Prostate gland (tissue), 2 donors: ENCODE results near the gene PARP14. TPM values are rescaled to one million over a fixed set of nuclear protein-coding genes. Genes with fewer than 3 reads are reported as not detected.
"Not testable (repeated sequence)": the region's sequence is repeated elsewhere in the genome, so short reads cannot be mapped to it uniquely, and the experiment has no call there.

ENCODE experiments used
- DNase-seq: peaks from one replicate; pipeline ENCODE4 v3.0.0-alpha.2; 2019; ENCODE audit warnings: low spot score
- H3K27ac ChIP-seq, 2 donors: fragments of 200-600 bp; sonication (generic); 2 replicates each; pipeline ENCODE4 v1.5.1; 2017 to 2019
- H3K27me3 ChIP-seq: fragments of 200-600 bp; sonication (generic); replicated peaks from 2 replicates; pipeline ENCODE4 v1.5.1; 2019; ENCODE audit not compliant: insufficient read depth
- H3K36me3 ChIP-seq, 2 donors: fragments of 200-600 bp; sonication (generic); 1 replicate in 1 of 2; 2 replicates in 1 of 2; pipeline versions ENCODE4 v1.5.1 to v1.8.1; 2017 to 2019
- H3K4me1 ChIP-seq: fragments of 200-600 bp; sonication (generic); replicated peaks from 2 replicates; pipeline ENCODE4 v1.5.1; 2019
- H3K4me3 ChIP-seq, 2 donors: fragments of 200-600 bp; sonication (generic); 2 replicates each; pipeline ENCODE4 v1.5.1; 2017 to 2019
- H3K9me3 ChIP-seq: fragments of 200-600 bp; sonication (generic); 2 replicates; pipeline ENCODE4 v1.5.1; 2017
- POLR2A ChIP-seq: fragments of 450-650 bp; IDR thresholded peaks from one replicate; pipeline ENCODE4 v1.6.1; 2016; ENCODE audit warnings: antibody characterized with exemption, mild to moderate bottlenecking
- POLR2AphosphoS5 ChIP-seq: sonication (generic); formaldehyde crosslinking; IDR thresholded peaks from one replicate; pipeline ENCODE4 v1.6.1; 2017; ENCODE audit warnings: antibody characterized with exemption
- WGBS: methylation state at CpG from one replicate; pipeline ENCODE4 v1.1.5; 2018; 5-methylcytosine and 5-hydroxymethylcytosine counted together
- intact Hi-C: fragments of 100-400 bp; cut with DNase I; formaldehyde crosslinking; loops from one replicate; pipeline ENCODE4 v1.14.2; 2022
- total RNA-seq, 2 donors: library from RNA; depleted of rRNA; stranded (reverse); fragments of >200 nt; gene quantifications; one replicate each; pipeline ENCODE4 v1.1.0, GENCODE V29; 2016
- TF ChIP-seq, protein P1 (sequence below), 4 experiments: fragments of 200-600 bp in 2 of 4; fragments of 450-650 bp in 2 of 4; sonication (generic) in 2 of 4; IDR thresholded peaks; 1 replicate in 3 of 4; 2 replicates in 1 of 4; pipeline ENCODE4 v1.5.1; 2016 to 2019; ENCODE audit warnings: antibody characterized with exemption in 4 of 4, mild to moderate bottlenecking in 2 of 4, moderate library complexity in 2 of 4

Gene PARP14
- total RNA-seq, 2 donors from 2014 or later = 28.1 to 43.3 TPM

GRCh38 chr3:122681974-122682409, 1.4 kb downstream of the PARP14 start:
- Histone ChIP-seq H3K9me3 (no peaks in the 10 kb centered on the region), H3K36me3 (peaks cover 0 to 1% of the 10 kb centered on the region in 2 donors), H3K27me3 (no peaks in the 10 kb centered on the region), H3K4me1 (no peaks in the 10 kb centered on the region), H3K27ac (peak overlapping the region; percentile 96), H3K4me3 (peak overlapping the region; percentile 73 to 83)
- DNase-seq = no peak
- 75% methylated on average over 3 of the region's 3 CpGs for WGBS
- TF ChIP-seq, protein P1, sequence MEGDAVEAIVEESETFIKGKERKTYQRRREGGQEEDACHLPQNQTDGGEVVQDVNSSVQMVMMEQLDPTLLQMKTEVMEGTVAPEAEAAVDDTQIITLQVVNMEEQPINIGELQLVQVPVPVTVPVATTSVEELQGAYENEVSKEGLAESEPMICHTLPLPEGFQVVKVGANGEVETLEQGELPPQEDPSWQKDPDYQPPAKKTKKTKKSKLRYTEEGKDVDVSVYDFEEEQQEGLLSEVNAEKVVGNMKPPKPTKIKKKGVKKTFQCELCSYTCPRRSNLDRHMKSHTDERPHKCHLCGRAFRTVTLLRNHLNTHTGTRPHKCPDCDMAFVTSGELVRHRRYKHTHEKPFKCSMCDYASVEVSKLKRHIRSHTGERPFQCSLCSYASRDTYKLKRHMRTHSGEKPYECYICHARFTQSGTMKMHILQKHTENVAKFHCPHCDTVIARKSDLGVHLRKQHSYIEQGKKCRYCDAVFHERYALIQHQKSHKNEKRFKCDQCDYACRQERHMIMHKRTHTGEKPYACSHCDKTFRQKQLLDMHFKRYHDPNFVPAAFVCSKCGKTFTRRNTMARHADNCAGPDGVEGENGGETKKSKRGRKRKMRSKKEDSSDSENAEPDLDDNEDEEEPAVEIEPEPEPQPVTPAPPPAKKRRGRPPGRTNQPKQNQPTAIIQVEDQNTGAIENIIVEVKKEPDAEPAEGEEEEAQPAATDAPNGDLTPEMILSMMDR (IDR thresholded peaks at IDR 0.05) = no peak
- TF ChIP-seq POLR2A (no peak), POLR2AphosphoS5 (no peak)
- intact Hi-C loops = no loop called here

- H3K4me3 ChIP-seq, H3K4me1 ChIP-seq, H3K9me3 ChIP-seq, intact Hi-C loops, H3K27me3 ChIP-seq, DNase-seq, H3K27ac ChIP-seq, H3K36me3 ChIP-seq: not testable (repeated sequence)
- 90% methylated on average over 11 of the region's 11 CpGs for WGBS
Observed at GRCh38 chr3:122682778-122683411, 2.3 kb downstream of the PARP14 start.

- DNase-seq = no peak
- TF ChIP-seq POLR2A = no peak
- TF ChIP-seq POLR2AphosphoS5 = no peak
- TF ChIP-seq, protein P1 (IDR thresholded peaks at IDR 0.05) = no peak
- Histone ChIP-seq H3K27ac (no peak overlapping the region), H3K4me3 (no peak overlapping the region), H3K27me3 (no peaks in the 10 kb centered on the region), H3K36me3 (peaks cover 0 to 3% of the 10 kb centered on the region in 2 donors), H3K9me3 (no peaks in the 10 kb centered on the region), H3K4me1 (no peaks in the 10 kb centered on the region)
- 90% methylated on average over 2 of the region's 2 CpGs for WGBS
- intact Hi-C loops = no loop called here
Observed at GRCh38 chr3:122687298-122687697, 6.7 kb downstream of the PARP14 start.

DNA sequence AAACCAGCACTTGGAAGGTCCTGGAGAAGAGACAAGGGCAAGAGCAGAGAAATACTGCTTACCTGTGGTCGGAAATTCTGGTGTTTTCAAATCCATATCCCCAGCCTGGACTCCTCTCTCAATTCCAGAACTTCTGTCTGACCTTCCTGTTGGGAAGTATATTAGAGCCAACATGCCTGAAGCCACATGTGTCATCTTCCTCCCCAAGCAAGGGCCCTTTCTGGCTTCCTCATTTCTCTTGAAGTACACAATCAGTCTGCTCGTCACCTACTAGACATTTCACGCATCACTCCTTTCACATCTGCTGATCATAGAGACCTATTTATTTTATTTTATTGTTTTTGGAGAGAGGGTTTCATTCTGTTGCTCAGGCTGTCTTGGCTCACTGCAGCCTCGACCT, 8.4 kb downstream of the PARP14 start:
- H3K4me3 ChIP-seq = no peak overlapping the region
- DNase-seq = no peak
- no peaks in the 10 kb centered on the region for H3K4me1 ChIP-seq
- no peaks in the 10 kb centered on the region for H3K27me3 ChIP-seq
- no peaks in the 10 kb centered on the region for H3K9me3 ChIP-seq
- TF ChIP-seq, protein P1 (IDR thresholded peaks at IDR 0.05) = no peak
- TF ChIP-seq POLR2A = no peak
- no peak for TF ChIP-seq POLR2AphosphoS5
- peaks cover 0 to 3% of the 10 kb centered on the region in 2 donors for H3K36me3 ChIP-seq
- intact Hi-C loops = no loop called here
- H3K27ac ChIP-seq = no peak overlapping the region
- 85% methylated on average over 4 of the region's 4 CpGs for WGBS

- Histone ChIP-seq H3K36me3 (peaks cover 0 to 3% of the 10 kb centered on the region in 2 donors), H3K4me3 (no peak overlapping the region), H3K9me3 (no peaks in the 10 kb centered on the region), H3K4me1 (no peaks in the 10 kb centered on the region), H3K27me3 (no peaks in the 10 kb centered on the region), H3K27ac (no peak overlapping the region)
- no peak for DNase-seq
- TF ChIP-seq POLR2A (no peak), POLR2AphosphoS5 (no peak)
- TF ChIP-seq, protein P1 (IDR thresholded peaks at IDR 0.05) = no peak
- intact Hi-C loops = no loop called here
- 94% methylated on average over 2 of the region's 2 CpGs for WGBS
Observed at GRCh38 chr3:122689587-122689986, 8.9 kb downstream of the PARP14 start.
